Right kidney (tissue), 1 donor: ENCODE data around the gene PLA1A.

Experiments used
- DNase-seq: peaks from one replicate; pipeline ENCODE4 v3.0.0-alpha.2; 2016

The PLA1A gene

GRCh38 chr3:119609301-119609700 is 11.6 kb downstream of the PLA1A start:
- no peak for DNase-seq

DNA sequence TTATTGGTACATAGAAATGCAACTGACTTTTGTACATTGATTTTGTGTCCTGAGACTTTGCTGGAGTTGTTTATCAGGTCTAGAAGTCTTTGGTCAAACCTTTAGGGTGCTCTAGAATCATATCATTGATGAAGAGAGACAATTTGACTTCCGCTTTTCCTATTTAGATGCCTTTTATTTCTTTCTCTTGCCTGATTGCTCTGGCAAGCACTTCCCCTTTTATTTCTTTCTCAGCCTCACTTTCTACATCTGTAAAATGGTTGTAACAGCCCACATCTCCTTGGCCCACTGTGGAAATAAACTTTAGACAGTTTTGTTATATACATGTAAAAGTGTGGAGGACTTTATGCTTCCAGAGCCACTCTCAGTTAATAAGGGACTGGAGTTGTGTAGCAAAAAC is 14.0 kb downstream of the PLA1A start:
- DNase-seq, result no peak

- DNase-seq, result no peak
Measured at GRCh38 chr3:119613201-119613600, 15.5 kb downstream of the PLA1A start.

DNA sequence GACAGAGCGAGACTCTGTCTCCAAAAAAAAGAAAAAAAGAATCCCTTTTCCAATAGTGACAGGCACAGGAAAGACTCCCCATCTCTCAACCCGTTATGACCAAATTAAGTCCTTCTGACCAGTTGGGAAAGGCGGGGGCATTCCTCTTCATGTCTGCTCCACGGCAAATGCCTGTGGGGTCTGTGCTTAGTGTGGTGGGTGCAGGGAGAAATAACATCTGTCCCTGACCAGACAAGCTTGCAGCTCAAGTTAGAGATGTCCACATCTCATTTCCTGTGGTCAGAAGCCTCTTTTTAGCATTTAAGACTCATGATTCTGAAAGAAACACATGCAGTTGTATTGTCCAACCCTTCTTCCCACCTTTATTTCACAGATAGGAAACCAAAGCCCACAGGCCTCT is 16.2 kb downstream of the PLA1A start:
- DNase-seq, result no peak

DNA sequence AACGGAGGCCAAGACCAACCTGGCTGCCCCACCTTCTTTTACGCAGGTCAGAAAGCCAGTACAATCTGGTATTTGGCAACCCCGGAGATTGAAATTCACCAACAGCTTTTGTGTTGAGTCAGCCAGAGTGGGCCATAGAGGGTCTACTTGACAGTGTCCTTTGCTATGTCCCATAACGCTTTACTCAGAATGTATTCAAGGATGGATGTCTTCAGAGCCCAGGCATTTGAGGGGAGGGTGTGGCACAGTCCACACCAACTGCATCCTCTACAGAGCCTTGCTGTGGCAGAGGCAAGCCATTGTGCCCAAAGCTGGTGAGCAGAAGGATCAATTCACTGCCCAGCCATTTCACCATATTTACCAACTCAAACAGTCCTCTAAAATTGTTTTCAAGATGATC is 18.4 kb downstream of the PLA1A start:
- no peak for DNase-seq

DNA sequence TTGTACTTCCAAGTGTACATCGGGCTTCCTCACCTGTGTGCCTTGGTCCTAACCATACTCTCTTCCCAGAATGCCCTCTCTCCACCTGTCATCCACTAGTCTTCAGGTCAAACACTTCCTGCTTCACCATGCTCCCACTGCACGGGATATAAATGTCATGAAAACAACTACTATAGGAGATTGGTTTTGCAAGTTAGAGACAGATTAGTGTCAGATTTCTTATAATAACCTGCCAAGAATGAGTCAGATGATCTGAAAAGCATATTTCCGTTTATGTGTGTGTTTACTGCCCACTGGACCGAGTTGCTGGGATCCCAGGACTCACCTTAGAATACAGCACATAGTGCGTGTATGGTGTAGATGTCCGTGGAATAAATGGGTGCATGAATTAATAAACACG is 21.4 kb downstream of the PLA1A start:
- no peak for DNase-seq

- DNase-seq, result no peak
Measured at GRCh38 chr3:119620899-119621298, 23.2 kb downstream of the PLA1A start.

DNA sequence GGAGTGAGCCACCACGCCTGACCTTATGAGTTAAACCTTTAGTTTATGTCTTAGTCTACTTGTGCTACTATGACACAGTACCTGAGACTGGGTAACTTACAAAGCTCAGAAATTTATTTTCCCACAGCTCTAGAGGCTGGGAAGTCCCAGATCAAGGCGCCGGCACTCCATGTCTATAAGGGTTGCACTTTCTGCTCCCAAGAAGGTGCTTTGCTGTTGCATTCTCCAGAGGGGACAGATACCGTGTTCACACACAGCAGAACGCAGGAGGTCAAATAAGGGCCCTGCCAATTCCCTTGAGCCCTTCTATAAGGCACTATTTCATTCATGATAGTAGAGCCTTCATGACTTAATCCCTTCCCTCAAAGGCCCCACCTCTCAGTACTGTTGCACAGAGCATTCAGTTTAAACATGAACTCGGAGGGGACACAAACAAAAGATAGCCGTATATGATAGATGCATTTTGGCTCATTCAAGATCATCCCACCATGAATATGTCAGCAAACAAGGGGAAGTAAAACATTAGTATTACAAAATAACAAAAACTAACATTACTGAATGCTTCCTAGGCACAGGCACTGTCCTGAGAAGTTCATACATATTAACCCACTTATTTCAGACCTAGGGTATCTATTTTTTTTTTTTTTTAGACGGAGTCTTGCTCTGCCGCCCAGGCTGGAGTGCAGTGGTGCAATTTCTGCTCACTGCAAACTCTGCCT is 26.5 kb downstream of the PLA1A start:
- no peak for DNase-seq

- no peak for DNase-seq
Measured at GRCh38 chr3:119625451-119626153, 27.9 kb downstream of the PLA1A start.

GRCh38 chr3:119626196-119626595 is 28.5 kb downstream of the PLA1A start:
- no peak for DNase-seq

GRCh38 chr3:119627461-119627860 is 29.8 kb downstream of the PLA1A start:
- no peak for DNase-seq

GRCh38 chr3:119628390-119628789 is 30.7 kb downstream of the PLA1A start:
- DNase-seq, result no peak

DNA sequence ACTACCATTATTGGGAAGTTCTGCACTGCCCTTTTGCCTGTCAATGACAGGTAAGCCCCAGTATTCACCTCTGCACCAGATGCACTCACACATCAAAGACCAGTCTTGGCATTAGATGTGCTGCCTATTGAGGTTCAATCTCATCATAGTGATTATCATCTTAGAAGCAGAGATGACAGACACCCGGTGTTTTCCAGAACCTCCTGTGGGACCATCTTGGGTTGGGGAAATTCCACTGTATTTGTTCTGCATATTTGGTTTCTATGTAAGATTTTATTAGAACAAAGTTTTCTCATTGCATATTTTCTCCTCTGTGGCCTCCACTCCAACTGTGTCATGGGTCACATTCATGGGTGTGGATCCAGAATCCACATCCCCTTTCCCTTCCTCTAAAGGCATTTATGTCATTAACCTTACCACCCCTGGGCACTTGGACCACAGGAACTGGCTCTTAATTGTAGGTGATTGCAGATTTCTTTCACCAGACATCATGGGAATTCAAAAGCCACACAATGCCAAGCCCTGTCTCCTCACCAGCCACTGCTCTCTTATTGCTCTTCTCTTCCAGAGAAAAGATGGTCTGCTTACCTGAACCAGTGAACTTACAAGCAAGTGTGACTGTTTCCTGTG is 31.2 kb downstream of the PLA1A start:
- no peak for DNase-seq

GRCh38 chr3:119630128-119630879 is 32.6 kb downstream of the PLA1A start:
- no peak for DNase-seq

GRCh38 chr3:119630880-119631329 is 33.2 kb downstream of the PLA1A start:
- no peak for DNase-seq

- DNase-seq, result no peak
Measured at GRCh38 chr3:119631516-119631915, 33.8 kb downstream of the PLA1A start.

- DNase-seq, result no peak
Measured at GRCh38 chr3:119632216-119632615, 34.5 kb downstream of the PLA1A start.

GRCh38 chr3:119632829-119633228 is 35.1 kb downstream of the PLA1A start:
- no peak for DNase-seq

- no peak for DNase-seq
Measured at GRCh38 chr3:119635719-119636118, 38.0 kb downstream of the PLA1A start.

GRCh38 chr3:119636249-119636648 is 38.6 kb downstream of the PLA1A start:
- no peak for DNase-seq

DNA sequence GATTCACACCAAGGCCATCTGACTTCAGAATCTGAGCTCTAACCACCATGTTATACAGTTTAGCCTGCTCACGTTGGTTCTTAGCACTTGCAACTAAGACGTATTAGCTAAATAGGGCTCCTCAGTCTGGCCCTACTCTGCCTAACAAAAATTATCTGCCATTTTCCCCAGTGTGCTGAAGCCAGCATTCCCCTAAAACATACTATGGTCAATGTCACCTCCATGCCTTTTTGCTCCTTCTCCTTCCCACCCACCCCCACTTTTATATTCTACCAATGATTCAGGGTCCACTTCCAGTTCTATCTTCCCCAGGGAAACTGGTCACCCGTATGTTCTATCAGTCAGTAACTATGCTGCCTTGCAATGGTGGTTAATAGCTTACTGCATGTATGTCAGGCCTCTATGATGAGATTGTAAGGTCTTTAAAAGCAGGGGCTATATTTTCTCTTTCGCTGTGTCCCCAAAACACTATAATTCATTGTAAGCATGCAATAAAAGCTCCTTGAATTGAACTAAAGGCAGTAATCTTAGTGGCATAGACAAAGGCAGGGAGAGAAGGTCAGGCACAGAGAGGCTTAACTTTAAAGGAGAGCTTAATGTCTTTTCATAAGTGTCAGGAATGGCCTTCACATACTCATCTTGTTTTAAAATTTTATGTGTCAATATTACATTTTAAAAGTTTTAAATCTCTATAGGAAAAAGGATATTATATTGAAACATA is 39.4 kb downstream of the PLA1A start:
- no peak for DNase-seq
